Lung (tissue), 12 donors: ENCODE results near the gene NR2C2AP. TPM values are rescaled to one million over a fixed set of nuclear protein-coding genes. Genes with fewer than 3 reads are reported as not detected.

ENCODE experiments used
- ATAC-seq: fragments of 200-7000 bp; cut with Tn5 transposase; one replicate; pipeline ENCODE4 v1.9.1; 2020; ENCODE audit warnings: moderate number of reproducible peaks; ENCODE audit not compliant: insufficient read depth, low FRiP score
- DNase-seq, 3 donors: peaks; one replicate each; pipeline ENCODE4 v3.0.0-alpha.2; 2013 to 2017
- H3K27ac ChIP-seq, 2 donors: one replicate each; pipeline ENCODE4 v1.5.1; 2013; ENCODE audit warnings: mild to moderate bottlenecking in 2 of 2, moderate library complexity in 2 of 2, control low read depth in 1 of 2, inconsistent platforms in 1 of 2, low read depth in 1 of 2, low read length in 1 of 2
- H3K27me3 ChIP-seq, 3 donors: one replicate each; pipeline ENCODE4 v1.5.1; 2013; ENCODE audit warnings: low read length in 2 of 3; ENCODE audit not compliant: control insufficient read depth in 3 of 3, insufficient read depth in 3 of 3
- H3K36me3 ChIP-seq, 4 donors: one replicate each; pipeline ENCODE4 v1.5.1; 2013; ENCODE audit warnings: low read length in 4 of 4, mild to moderate bottlenecking in 1 of 4, moderate library complexity in 1 of 4; ENCODE audit not compliant: control insufficient read depth in 4 of 4, insufficient read depth in 4 of 4
- H3K4me1 ChIP-seq, 5 donors: one replicate each; pipeline ENCODE4 v1.5.1; 2013; ENCODE audit warnings: low read length in 5 of 5, mild to moderate bottlenecking in 2 of 5, moderate library complexity in 1 of 5; ENCODE audit not compliant: control insufficient read depth in 5 of 5, insufficient read depth in 5 of 5
- H3K4me3 ChIP-seq: one replicate; pipeline ENCODE4 v1.5.1; 2013; ENCODE audit warnings: mild to moderate bottlenecking, control low read depth, moderate library complexity
- H3K9ac ChIP-seq, 2 donors: one replicate each; pipeline ENCODE4 v1.5.1; 2013; ENCODE audit warnings: low read length in 2 of 2, control low read depth in 1 of 2; ENCODE audit not compliant: insufficient read depth in 1 of 2
- H3K9me3 ChIP-seq, 4 donors: one replicate each; pipeline ENCODE4 v1.5.1; 2013; ENCODE audit warnings: low read length in 3 of 4, mild to moderate bottlenecking in 1 of 4, moderate library complexity in 1 of 4; ENCODE audit not compliant: control insufficient read depth in 4 of 4, insufficient read depth in 3 of 4
- WGBS, 2 donors: extraction: QIAGEN DNeasy Blood & Tissue Kit; methylation state at CpG; one replicate each; pipeline ENCODE4 v1.1.7; 2013; 5-methylcytosine and 5-hydroxymethylcytosine counted together
- polyA plus RNA-seq, 2 donors: library from polyadenylated mRNA; stranded (reverse); fragments of 200-250 nt; gene quantifications; one replicate each; pipeline ENCODE4 v1.2.1, GENCODE V29; 2013
- total RNA-seq, 2 donors: library from RNA; depleted of rRNA in 1 of 2; stranded (reverse); fragments of >200 nt in 1 of 2; gene quantifications; one replicate each; pipeline ENCODE4 v1.2.1, GENCODE V29; 2014 to 2021
- TF ChIP-seq, protein P1 (sequence below): IDR thresholded peaks from 2 replicates; pipeline ENCODE4 v1.5.1; 2012; ENCODE audit warnings: mild to moderate bottlenecking; ENCODE audit errors: control extremely low read depth, extremely low read depth
- donor health status: control.
- donor health status: control.
- donor health status: Bipolar disorder and iron deficiency.
- donor health status: healthy.
- donor health status: DM: yes; HTN: yes; CAD: no.

Gene NR2C2AP
- total and polyA plus RNA-seq, 4 donors = 4.6 to 26.7 (median 21.2) TPM

- TF ChIP-seq, protein P1, sequence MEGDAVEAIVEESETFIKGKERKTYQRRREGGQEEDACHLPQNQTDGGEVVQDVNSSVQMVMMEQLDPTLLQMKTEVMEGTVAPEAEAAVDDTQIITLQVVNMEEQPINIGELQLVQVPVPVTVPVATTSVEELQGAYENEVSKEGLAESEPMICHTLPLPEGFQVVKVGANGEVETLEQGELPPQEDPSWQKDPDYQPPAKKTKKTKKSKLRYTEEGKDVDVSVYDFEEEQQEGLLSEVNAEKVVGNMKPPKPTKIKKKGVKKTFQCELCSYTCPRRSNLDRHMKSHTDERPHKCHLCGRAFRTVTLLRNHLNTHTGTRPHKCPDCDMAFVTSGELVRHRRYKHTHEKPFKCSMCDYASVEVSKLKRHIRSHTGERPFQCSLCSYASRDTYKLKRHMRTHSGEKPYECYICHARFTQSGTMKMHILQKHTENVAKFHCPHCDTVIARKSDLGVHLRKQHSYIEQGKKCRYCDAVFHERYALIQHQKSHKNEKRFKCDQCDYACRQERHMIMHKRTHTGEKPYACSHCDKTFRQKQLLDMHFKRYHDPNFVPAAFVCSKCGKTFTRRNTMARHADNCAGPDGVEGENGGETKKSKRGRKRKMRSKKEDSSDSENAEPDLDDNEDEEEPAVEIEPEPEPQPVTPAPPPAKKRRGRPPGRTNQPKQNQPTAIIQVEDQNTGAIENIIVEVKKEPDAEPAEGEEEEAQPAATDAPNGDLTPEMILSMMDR = no peak
- H3K27me3 ChIP-seq = peaks cover 7 to 36% (median 22%) of the 10 kb centered on the region in 3 donors
- no peaks in the 10 kb centered on the region for H3K36me3 ChIP-seq
Observed at GRCh38 chr19:19213426-19214158, 10.4 kb upstream of the NR2C2AP start.

DNA sequence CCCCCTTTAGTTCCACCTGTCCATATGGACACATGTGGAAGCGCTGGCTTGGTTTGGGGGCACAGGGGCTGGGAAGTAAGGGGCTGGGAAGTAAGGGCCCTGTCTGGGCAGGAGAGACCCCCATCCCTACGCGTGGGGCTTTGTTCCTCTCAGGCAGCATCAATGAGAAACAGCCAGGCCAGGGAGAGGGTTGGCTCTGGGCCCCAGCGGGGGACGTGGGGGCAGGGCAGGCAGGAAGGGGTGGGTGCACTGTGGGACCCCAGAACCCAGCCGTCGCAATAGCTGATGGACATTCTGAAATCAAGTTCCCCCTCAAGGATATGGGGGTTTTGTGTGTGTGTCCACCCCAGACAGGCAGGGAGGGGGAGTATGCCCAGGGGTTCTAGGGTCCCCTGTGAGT lies 9.7 kb upstream of the NR2C2AP start:
- Histone ChIP-seq H3K27ac (no peak overlapping the region), H3K9me3 (peaks cover 0 to 1% (median 0%) of the 10 kb centered on the region in 4 donors), H3K4me3 (no peak overlapping the region), H3K27me3 (peaks cover 7 to 36% (median 22%) of the 10 kb centered on the region in 3 donors), H3K9ac (no peak overlapping the region), H3K4me1 (peaks cover 0 to 2% (median 0%) of the 10 kb centered on the region in 5 donors), H3K36me3 (no peaks in the 10 kb centered on the region)
- ATAC-seq (no peak), DNase-seq (no peak)
- WGBS, 2 donors = 8 to 9% methylated on average over 7 of the region's 7 CpGs
- TF ChIP-seq, protein P1 = no peak

More at GRCh38 chr19:19213426-19214158, 10.4 kb upstream of the NR2C2AP start:
- Histone ChIP-seq H3K27ac (no peak overlapping the region), H3K9ac (no peak overlapping the region), H3K4me1 (peaks cover 0 to 2% (median 0%) of the 10 kb centered on the region in 5 donors), H3K9me3 (peaks cover 0 to 1% (median 0%) of the 10 kb centered on the region in 4 donors), H3K4me3 (no peak overlapping the region)
- no peak for ATAC-seq
- no peak for DNase-seq
- WGBS, 2 donors = 44 to 57% methylated on average over 20 to 21 of the region's 21 CpGs

GRCh38 chr19:19211499-19212420 lies 8.5 kb upstream of the NR2C2AP start, which contains the start of gene NCAN:
NCAN (plus strand) TSS chr19:19211958; CDS start chr19:19216954, 4,996 bp downstream.
- DNase-seq (no peak), ATAC-seq (no peak)
- no peak within 1 kb of the TSS for H3K4me3 ChIP-seq
- 9% methylated on average over 49 to 54 of the region's 54 CpGs for WGBS, 2 donors
- TF ChIP-seq, protein P1 = no peak
- H3K27me3 ChIP-seq = peaks cover 7 to 36% (median 22%) of the 10 kb centered on the region in 3 donors
- no peak within 1 kb of the TSS for H3K27ac ChIP-seq
- peaks cover 0 to 5% (median 0%) of the 10 kb centered on the region in 4 donors for H3K9me3 ChIP-seq
- H3K4me1 ChIP-seq = peaks cover 0 to 9% (median 0%) of the 10 kb centered on the region in 5 donors
- H3K36me3 ChIP-seq = no peaks in the 10 kb centered on the region
- H3K9ac ChIP-seq = no peak within 1 kb of the TSS
